ENCODE data around the gene PIK3R1.

DNA sequence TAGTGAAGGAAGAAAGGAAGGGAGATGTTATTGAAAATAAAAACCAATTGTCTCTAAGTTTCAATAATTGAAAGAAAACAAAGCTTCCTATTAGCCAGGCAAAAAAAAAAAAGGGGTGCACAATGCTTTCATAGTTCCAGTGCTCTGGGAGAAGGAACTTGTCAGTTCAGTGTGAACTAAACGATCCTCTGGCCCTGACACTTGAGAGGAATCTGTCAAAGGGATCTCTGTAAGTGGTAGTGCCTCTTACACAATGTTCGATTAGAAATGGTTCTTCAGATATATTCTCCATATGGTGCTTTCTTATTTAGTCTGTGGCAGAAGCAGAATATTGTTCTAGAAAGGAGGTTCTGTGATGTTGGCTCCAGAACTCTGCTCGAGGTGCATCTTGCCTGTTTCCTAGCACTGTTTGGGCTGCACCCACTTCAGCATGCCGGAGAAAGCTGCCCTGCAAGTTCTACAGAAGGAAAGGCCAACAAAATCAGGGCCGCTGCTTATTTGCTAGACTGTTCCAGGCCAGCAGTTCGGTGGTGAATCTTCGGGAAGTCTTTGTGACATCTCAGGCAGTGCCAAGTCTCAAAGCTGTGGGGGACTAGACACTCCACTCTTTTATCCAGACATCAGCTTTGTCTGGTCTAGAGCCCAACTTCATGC is 90.9 kb downstream of the PIK3R1 start:
- TF ChIP-seq, protein P1, sequence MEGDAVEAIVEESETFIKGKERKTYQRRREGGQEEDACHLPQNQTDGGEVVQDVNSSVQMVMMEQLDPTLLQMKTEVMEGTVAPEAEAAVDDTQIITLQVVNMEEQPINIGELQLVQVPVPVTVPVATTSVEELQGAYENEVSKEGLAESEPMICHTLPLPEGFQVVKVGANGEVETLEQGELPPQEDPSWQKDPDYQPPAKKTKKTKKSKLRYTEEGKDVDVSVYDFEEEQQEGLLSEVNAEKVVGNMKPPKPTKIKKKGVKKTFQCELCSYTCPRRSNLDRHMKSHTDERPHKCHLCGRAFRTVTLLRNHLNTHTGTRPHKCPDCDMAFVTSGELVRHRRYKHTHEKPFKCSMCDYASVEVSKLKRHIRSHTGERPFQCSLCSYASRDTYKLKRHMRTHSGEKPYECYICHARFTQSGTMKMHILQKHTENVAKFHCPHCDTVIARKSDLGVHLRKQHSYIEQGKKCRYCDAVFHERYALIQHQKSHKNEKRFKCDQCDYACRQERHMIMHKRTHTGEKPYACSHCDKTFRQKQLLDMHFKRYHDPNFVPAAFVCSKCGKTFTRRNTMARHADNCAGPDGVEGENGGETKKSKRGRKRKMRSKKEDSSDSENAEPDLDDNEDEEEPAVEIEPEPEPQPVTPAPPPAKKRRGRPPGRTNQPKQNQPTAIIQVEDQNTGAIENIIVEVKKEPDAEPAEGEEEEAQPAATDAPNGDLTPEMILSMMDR (IDR thresholded peaks at IDR 0.05): no peak
- no peak for TF ChIP-seq POLR2A (IDR thresholded peaks at IDR 0.05)

Data from body of pancreas (tissue), 4 donors.